Measurements from ENCODE around the gene GIMD1.

GRCh38 chr4:106373026-106373425 is 4.4 kb upstream of the GIMD1 start:
- TF ChIP-seq CTCF (IDR thresholded peaks at IDR 0.05; ENCODE audit: low read depth, low read length, poor library complexity, severe bottlenecking) (no peak), EZH2phosphoT487 (IDR thresholded peaks at IDR 0.05; ENCODE audit: borderline replicate concordance, low read length) (no peak)
